ENCODE measurements around the gene NUDT3. TPM values are rescaled to one million over a fixed set of nuclear protein-coding genes. Genes with fewer than 3 reads are reported as not detected.

The NUDT3 gene
- total and polyA plus RNA-seq, 9 of the 15 experiments (the other 6 are each of a cell fraction or from before 2014, with no cell fraction given) = 5.4 to 81.2 (median 56.4) TPM

GRCh38 chr6:34237722-34238584 lies 154.5 kb downstream of the NUDT3 start:
- peak; percentile 84 to 91 (median 87) for DNase-seq (ENCODE audit: extremely low read depth in 1 of 4, low spot score in 3 of 4)
- Histone ChIP-seq H3K27me3 (ENCODE audit: control insufficient read depth in 2 of 2, insufficient read depth in 2 of 2, low read length in 2 of 2) (no peaks in the 10 kb centered on the region), H3K9me3 (replicated peaks; ENCODE audit: control insufficient read depth, insufficient read depth, low read depth, low read length) (no peaks in the 10 kb centered on the region), H3K9me1 (ENCODE audit: control insufficient read depth, insufficient read depth, low read length) (no peaks in the 10 kb centered on the region), H4K20me1 (replicated peaks; ENCODE audit: control insufficient read depth, insufficient read depth, low read length) (peaks cover 41% of the 10 kb centered on the region), H2AFZ (ENCODE audit: low read depth, low read length) (peak overlapping the region; percentile 37), H3K4me3 (peak overlapping the region; percentile 85), H3K4me2 (ENCODE audit: insufficient read depth, low read length) (peak overlapping the region; percentile 85), H3K4me1 (replicated peaks in 1 of 2; ENCODE audit: control insufficient read depth in 2 of 2, insufficient read depth in 2 of 2, low read length in 2 of 2) (peaks cover 56 to 60% of the 10 kb centered on the region in 2 experiments), H3K79me2 (ENCODE audit: control insufficient read depth, insufficient read depth, low read length) (peaks cover 69% of the 10 kb centered on the region), H3K9ac (ENCODE audit: insufficient read depth in 1 of 2, low read depth in 2 of 2, low read length in 2 of 2) (peak overlapping the region; percentile 97 to 99), H3K36me3 (ENCODE audit: control insufficient read depth, insufficient read depth, low read length) (peaks cover 51% of the 10 kb centered on the region), H3K27ac (ENCODE audit: extremely low read depth, low read depth, low read length) (peak overlapping the region; percentile 98)
- intact Hi-C loops (cut with micrococcal nuclease) = no loop called here
- no TSS peak for BruUV-seq (replicated peaks)
- ChIA-PET POLR2A (interaction anchor here (0.5 to 1.8 kb wide), 15 partner anchors 10 to 972 kb away, joined by 3 to 14 read pairs (median 6); partner anchors contain the start of gene SMIM29), CTCF (ENCODE audit: low intra/inter-chr PET ratio) (interaction anchor here (0.6 to 1.9 kb wide), 5 partner anchors 37 to 74 kb away, joined by 3 to 6 read pairs (median 3); no protein-coding TSS in a partner anchor)
- peak; percentile 52 for ATAC-seq
- no peak for FAIRE-seq
- in situ Hi-C loops (cut with MboI) = no loop called here
- WGBS (ENCODE audit: insufficient coverage, low coverage, missing lambda C conversion rate) = 1% methylated on average over 55 of the region's 64 CpGs
- TF ChIP-seq FOXJ2 (tag; IDR thresholded peaks at IDR 0.05) (no peak), ZC3H4 (CRISPR knock-in tag; IDR thresholded peaks at IDR 0.05; ENCODE audit: borderline replicate concordance) (no peak), BCLAF1 (IDR thresholded peaks at IDR 0.05; ENCODE audit: borderline replicate concordance in 1 of 2, control insufficient read depth in 1 of 2, low read depth in 2 of 2, low read length in 1 of 2) (peak in 1 of 2 experiments; percentile 90; a peak in 1 of 4 replicates), OTX1 (CRISPR knock-in tag; IDR thresholded peaks at IDR 0.05) (peak; percentile 83; the same call in 1 of the 2 replicates), DMBX1 (CRISPR knock-in tag; IDR thresholded peaks at IDR 0.05; ENCODE audit: borderline replicate concordance) (peak; percentile 67; the same call in 1 of the 2 replicates), EHMT2 (IDR thresholded peaks at IDR 0.05) (no peak), HMG20A (CRISPR knock-in tag; conservative IDR thresholded peaks at IDR 0.05) (no peak), YBX1 (IDR thresholded peaks at IDR 0.05) (no peak), NFRKB (IDR thresholded peaks at IDR 0.05; ENCODE audit: low read depth) (peak; percentile 82), TCF7L2 (IDR thresholded peaks at IDR 0.05; ENCODE audit: low read depth, low read length) (no peak), MIER1 (IDR thresholded peaks at IDR 0.05; ENCODE audit: low read depth) (no peak), MLX (CRISPR knock-in tag; conservative IDR thresholded peaks at IDR 0.05) (peak in 1 of 2 experiments; percentile 91; a peak in 1 of 4 replicates), ZNF785 (CRISPR knock-in tag; IDR thresholded peaks at IDR 0.05) (no peak), MTF1 (CRISPR knock-in tag; IDR thresholded peaks at IDR 0.05; ENCODE audit: borderline replicate concordance) (no peak), ARID3B (CRISPR knock-in tag; IDR thresholded peaks at IDR 0.05; ENCODE audit: borderline replicate concordance) (no peak), SMC3 (conservative IDR thresholded peaks at IDR 0.05; ENCODE audit: insufficient read depth, low read depth, low read length) (peak; percentile 28; the same call in 1 of the 2 replicates)
